Measurements from ENCODE around the gene APOF. TPM values are rescaled to one million over a fixed set of nuclear protein-coding genes. Genes with fewer than 3 reads are reported as not detected.

The APOF gene
- total and polyA plus RNA-seq, 9 of the 15 experiments (the other 6 are each of a cell fraction or from before 2014, with no cell fraction given), result 0.09 to 0.15 (median 0.12) TPM; not detected in 5

- intact Hi-C loops (cut with micrococcal nuclease), result loop anchor here (1.0 to 5.0 kb wide), 5 partner anchors 25 to 90 kb away; partner anchors contain the start of genes CNPY2, SPRYD4 and TIMELESS
- POLR2A ChIA-PET, result interaction anchor here (0.7 to 2.4 kb wide), 5 partner anchors 8 to 671 kb away, joined by 3 to 12 read pairs (median 4); no protein-coding TSS in a partner anchor
- Histone ChIP-seq H3K27me3 (ENCODE audit: control insufficient read depth in 2 of 2, insufficient read depth in 2 of 2, low read length in 2 of 2) (no peaks in the 10 kb centered on the region), H3K9ac (ENCODE audit: insufficient read depth in 1 of 2, low read depth in 2 of 2, low read length in 2 of 2) (peak overlapping the region in 1 of 2 experiments; percentile 65; a peak in 2 of 4 replicates), H2AFZ (ENCODE audit: low read depth, low read length) (peak overlapping the region; percentile 93), H3K79me2 (ENCODE audit: control insufficient read depth, insufficient read depth, low read length) (no peaks in the 10 kb centered on the region), H3K9me3 (replicated peaks; ENCODE audit: control insufficient read depth, insufficient read depth, low read depth, low read length) (no peaks in the 10 kb centered on the region), H3K36me3 (ENCODE audit: control insufficient read depth, insufficient read depth, low read length) (no peaks in the 10 kb centered on the region), H3K9me1 (ENCODE audit: control insufficient read depth, insufficient read depth, low read length) (no peaks in the 10 kb centered on the region), H4K20me1 (replicated peaks; ENCODE audit: control insufficient read depth, insufficient read depth, low read length) (no peaks in the 10 kb centered on the region), H3K27ac (ENCODE audit: extremely low read depth, low read depth, low read length) (peak overlapping the region; percentile 83), H3K4me1 (replicated peaks in 1 of 2; ENCODE audit: control insufficient read depth in 2 of 2, insufficient read depth in 2 of 2, low read length in 2 of 2) (peaks cover 22 to 24% of the 10 kb centered on the region in 2 experiments; a peak in 4 of 5 replicates), H3K4me3 (no peak overlapping the region), H3K4me2 (ENCODE audit: insufficient read depth, low read length) (no peak overlapping the region)
- DNase-seq (ENCODE audit: extremely low read depth in 1 of 4, low spot score in 3 of 4) (no peak), FAIRE-seq (no peak), ATAC-seq (no peak)
- in situ Hi-C loops (cut with MboI), result no loop called here
- 7% methylated on average over 1 of the region's 1 CpG for WGBS (ENCODE audit: insufficient coverage, low coverage, missing lambda C conversion rate)
- CTCF ChIA-PET (ENCODE audit: low intra/inter-chr PET ratio), result interaction anchor here (2.0 kb wide), 1 partner anchor 86 kb away, joined by 25 read pairs; no protein-coding TSS in a partner anchor
- no TSS peak for BruUV-seq (replicated peaks)
- 0 out of 2 replicates have a peak, but pooled peaks have one; percentile 26 for TF ChIP-seq SOX6 (IDR thresholded peaks at IDR 0.05)
- no peak for TF ChIP-seq DMBX1 (CRISPR knock-in tag; IDR thresholded peaks at IDR 0.05; ENCODE audit: borderline replicate concordance)
- TF ChIP-seq, protein P1, sequence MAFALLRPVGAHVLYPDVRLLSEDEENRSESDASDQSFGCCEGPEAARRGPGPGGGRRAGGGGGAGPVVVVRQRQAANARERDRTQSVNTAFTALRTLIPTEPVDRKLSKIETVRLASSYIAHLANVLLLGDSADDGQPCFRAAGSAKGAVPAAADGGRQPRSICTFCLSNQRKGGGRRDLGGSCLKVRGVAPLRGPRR (CRISPR knock-in tag; IDR thresholded peaks at IDR 0.05), result no peak
- peak; percentile 48; the same call in 1 of the 2 replicates for TF ChIP-seq ZNF24 (IDR thresholded peaks at IDR 0.05)
- TF ChIP-seq ARID1B (IDR thresholded peaks at IDR 0.05), result peak; percentile 7; the same call in 1 of the 2 replicates
- no peak for TF ChIP-seq PBX2 (CRISPR knock-in tag; IDR thresholded peaks at IDR 0.05; ENCODE audit: low read depth)
- TF ChIP-seq PBX2 (tag; conservative IDR thresholded peaks at IDR 0.05; ENCODE audit: low read depth), result peak; percentile 91
- TF ChIP-seq NKRF (IDR thresholded peaks at IDR 0.05; ENCODE audit: borderline replicate concordance), result no peak
- TF ChIP-seq MEIS2 (IDR thresholded peaks at IDR 0.05; ENCODE audit: partially characterized antibody), result peak; percentile 92
- TF ChIP-seq GATAD2B (IDR thresholded peaks at IDR 0.05; ENCODE audit: borderline replicate concordance), result 0 out of 2 replicates have a peak, but pooled peaks have one; percentile 58
- no peak for TF ChIP-seq ZFP36 (IDR thresholded peaks at IDR 0.05; ENCODE audit: low read depth, low read length, partially characterized antibody)
- TF ChIP-seq PKNOX1 (IDR thresholded peaks at IDR 0.05), result peak; percentile 55
- TF ChIP-seq SPI1 (IDR thresholded peaks at IDR 0.05; ENCODE audit: borderline replicate concordance, low read depth, low read length), result no peak
- no peak for TF ChIP-seq MAFG (tag; conservative IDR thresholded peaks at IDR 0.05)
- TF ChIP-seq TFE3 (CRISPR knock-in tag; IDR thresholded peaks at IDR 0.05), result 0 out of 2 replicates have a peak, but pooled peaks have one; percentile 5
These were observed 15.3 kb upstream of the APOF start for GRCh38 chr12:56377989-56378316.

All from K562 (cell line).